ENCODE data around the gene MARCHF9.

The MARCHF9 gene

GRCh38 chr12:57739387-57739786 lies 15.5 kb upstream of the MARCHF9 start:
- no peak for DNase-seq

- no peak for DNase-seq
Measured at GRCh38 chr12:57739914-57740538, 14.9 kb upstream of the MARCHF9 start.

DNA sequence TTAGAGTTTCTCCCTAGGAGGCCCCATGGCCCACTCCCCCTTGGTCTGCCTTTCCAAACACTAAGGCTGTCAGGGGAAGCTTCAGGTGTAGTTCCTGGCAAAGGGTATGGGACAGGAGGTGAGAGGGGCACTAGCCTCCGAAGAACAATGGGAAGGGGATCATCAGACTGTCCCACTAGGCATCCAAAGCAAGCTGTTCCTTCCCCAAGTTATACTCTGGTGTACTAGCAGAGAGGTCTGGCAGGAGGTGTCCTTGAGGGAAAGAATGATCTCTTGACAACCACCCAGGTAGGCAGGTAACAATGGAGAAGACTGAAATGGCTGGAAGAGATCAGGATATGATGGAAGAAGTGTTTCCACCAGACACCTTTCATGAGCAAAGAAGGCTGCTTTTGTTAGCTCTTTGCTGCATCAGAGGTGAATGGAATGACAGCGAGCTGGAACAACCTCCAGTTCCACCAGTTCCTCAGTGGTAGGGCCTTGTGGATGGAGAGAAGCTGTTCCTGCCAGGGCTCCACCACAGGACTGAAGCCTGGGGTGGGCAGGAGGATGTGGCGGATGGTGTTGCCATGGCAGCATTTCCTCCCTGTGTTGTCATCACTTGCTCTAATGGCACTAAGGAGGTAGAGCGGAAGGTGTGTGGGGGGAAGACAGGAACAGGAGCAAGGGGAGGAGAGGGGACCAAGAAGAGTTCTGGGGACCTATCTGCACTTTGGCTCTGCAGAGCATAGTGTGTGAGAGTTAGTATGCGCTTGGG lies 14.1 kb upstream of the MARCHF9 start:
- DNase-seq: no peak

- no peak for DNase-seq
Measured at GRCh38 chr12:57741413-57741789, 13.5 kb upstream of the MARCHF9 start.

- DNase-seq: no peak
Measured at GRCh38 chr12:57741844-57742738, 12.8 kb upstream of the MARCHF9 start.

GRCh38 chr12:57743769-57744168 lies 11.1 kb upstream of the MARCHF9 start:
- no peak for DNase-seq

GRCh38 chr12:57744194-57744776 lies 10.6 kb upstream of the MARCHF9 start:
- DNase-seq: no peak

- peak; percentile 99 for DNase-seq
Measured at GRCh38 chr12:57744777-57745484, 10.0 kb upstream of the MARCHF9 start, which contains the start of gene TSPAN31. Gene TSPAN31, plus strand, starts transcription at chr12:57745039. Its CDS starts 116 bp downstream, at chr12:57745155.

DNA sequence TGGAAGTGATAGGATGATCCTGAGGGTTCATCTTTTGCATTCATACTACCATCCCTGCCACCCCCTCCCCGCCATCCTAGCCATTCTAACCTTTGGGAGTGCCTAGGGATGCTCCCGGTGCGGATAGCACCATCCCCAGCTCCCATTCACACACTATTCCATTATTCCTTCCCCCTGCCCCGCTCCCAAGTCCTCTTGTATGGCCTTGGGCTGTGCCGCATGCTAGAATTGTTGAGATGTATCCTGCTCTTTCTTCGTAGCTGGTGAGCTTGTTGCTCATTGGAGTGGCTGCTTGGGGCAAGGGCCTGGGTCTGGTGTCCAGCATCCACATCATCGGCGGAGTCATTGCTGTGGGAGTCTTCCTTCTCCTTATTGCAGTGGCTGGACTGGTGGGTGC lies 9.4 kb upstream of the MARCHF9 start:
- no peak for DNase-seq

- no peak for DNase-seq
Measured at GRCh38 chr12:57746025-57746424, 8.9 kb upstream of the MARCHF9 start.

GRCh38 chr12:57749061-57749460 lies 5.8 kb upstream of the MARCHF9 start:
- DNase-seq: no peak

DNA sequence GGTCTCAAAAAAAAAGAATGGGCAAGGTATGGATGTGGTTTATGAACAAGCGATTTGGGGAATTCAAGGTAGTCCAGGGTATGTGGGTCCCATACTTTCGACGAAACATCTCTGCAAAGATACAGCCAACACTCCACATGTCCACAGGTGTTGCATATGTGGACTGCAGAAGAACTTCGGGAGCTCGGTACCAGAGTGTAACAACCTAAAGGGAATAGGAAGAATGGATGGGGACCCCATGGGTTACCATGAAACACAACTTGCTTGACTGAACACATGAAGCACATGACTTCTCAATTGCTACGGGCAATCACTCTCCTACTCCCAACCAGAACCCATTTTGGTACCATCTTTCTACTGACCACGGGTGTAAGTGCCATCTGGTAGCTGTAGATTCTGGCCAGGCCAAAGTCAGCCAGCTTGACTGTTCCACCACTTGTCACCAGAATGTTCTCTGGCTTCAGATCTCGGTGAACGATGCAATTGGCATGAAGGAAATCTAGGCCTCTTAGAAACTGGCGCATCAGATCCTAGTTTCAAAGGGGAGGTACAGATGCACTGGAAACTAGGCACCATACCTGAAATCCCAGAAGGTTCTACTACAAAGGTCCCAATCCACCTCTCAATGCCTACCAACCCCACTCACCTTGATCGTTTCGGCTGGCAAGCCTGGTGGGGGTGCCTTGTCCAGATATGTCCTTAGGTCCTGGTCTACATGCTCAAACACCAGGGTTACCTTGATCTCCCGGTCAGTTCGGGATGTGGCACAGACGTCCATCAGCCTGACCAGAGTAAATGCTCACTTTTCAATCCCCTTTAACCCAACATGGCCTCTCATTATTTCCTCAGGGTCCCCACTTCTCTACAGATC lies 4.1 kb upstream of the MARCHF9 start:
- DNase-seq: no peak

GRCh38 chr12:57751432-57751787 lies 3.5 kb upstream of the MARCHF9 start:
- no peak for DNase-seq

DNA sequence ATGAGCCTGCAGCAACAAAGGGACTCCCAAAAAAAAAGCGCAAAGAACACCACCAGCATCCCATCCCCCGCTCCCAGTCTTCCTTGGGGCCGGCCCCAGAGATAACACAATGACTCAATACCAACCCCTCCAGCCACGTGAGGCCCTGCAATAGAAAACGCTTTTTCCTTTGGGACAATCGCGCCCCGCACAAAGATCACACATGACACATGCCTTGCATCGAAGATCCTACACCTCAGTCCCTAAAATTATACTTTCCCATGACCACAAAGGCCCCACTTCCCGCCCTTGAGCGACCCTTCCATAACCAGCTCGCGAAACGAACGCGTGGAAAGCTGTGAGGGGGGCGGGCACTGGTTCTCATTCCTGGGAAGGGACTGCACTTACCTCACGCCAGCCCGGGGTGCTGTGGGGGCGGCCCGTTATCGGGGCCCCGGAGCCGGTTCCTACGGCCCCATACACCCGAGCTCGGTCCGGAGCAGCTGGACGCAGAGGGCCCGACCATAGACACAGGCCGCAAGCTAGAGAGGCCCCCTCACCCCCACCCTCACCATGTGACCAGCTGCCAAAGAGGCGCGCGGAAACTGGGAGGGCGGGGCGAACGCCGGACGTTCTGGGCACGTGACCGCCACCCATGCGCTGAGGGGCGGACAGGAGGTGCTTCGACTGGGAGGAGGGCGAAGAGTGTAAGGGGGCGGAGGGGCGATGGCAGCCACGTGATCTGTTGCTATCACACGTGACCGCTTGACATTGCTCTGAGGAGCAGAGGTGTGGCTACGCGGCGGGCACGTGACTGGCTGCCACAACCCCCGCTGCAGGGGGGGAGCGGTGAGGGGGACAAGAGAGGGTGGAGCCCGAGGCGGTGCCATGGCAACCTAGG lies 2.9 kb upstream of the MARCHF9 start, which contains the start of gene CDK4:
CDK4 (minus strand) TSS at position 523 of the 880 bp plus-strand sequence. CDS start 593 bp downstream, outside the sequence.
- DNase-seq: peak; percentile 100

DNA sequence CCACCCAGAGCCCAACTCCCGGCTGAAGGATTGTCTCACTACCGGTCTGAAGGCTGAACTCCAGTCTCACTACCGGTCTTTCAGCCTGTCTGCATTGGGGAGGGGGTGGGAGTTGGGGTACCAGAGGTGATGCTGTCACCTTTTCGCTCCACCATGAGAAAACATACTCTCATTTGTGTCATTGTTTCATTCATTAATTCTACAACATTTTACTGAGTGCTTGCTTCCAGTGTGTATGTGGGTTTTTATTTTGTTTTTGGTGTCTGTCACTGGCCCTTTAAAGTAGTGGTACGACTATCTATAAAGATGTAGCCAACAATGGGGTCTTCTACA lies 2.3 kb upstream of the MARCHF9 start:
- no peak for DNase-seq

GRCh38 chr12:57753756-57754337 lies 1.1 kb upstream of the MARCHF9 start:
- no peak for DNase-seq

DNA sequence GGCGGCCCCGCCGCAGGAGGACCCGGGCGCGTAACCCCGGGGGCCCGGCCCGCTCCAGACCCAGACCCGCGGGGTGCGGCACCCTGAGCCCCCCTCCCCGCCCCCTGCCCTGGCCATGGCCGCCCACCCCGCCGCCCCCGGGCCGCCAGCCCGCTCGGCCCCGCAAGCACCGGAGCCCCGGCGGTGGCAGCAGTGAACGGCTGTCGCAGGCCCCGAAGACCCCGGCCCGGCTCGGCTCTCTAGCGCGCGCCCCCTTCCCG lies 221 bp downstream of the MARCHF9 start:
- DNase-seq: no peak

DNA sequence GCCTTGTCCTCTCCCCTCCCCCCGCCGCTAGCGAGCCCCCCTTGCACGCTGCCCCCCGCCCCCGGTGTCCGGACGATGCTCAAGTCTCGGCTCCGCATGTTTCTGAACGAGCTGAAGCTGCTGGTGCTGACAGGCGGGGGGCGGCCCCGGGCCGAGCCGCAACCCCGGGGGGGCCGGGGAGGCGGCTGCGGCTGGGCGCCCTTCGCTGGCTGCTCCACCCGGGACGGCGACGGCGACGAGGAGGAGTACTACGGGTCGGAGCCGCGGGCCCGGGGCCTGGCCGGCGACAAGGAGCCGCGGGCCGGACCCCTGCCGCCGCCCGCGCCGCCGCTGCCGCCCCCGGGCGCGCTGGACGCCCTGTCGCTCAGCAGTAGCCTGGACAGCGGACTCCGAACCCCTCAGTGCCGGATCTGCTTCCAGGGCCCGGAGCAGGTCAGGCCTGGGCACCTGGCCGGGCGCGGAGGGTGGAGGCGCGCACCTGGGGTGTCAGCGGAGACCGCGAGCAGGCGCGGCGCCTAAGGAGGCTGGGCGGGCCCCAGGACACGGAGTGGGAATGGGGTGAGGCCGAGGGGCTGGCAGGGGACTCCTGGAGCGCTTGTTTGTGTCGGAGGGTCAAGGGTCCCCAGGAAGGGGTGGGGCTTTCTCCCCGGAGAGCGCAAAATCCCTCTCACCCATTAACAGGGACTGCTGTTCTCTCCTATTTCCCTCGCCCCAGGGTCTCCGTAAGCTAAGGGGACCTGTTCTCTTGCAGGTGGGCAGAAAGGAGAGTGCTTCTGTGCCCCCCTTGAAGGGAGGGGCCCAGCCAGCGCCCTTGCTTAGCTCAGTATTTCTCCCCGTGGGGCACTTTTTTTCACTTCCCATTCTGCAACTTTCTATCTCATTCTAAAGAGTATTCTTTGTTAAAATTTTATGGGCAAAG lies 810 bp downstream of the MARCHF9 start:
- no peak for DNase-seq

Measured in fibroblast of upper back skin (primary cell).